Thymus (tissue), 14 donors: ENCODE results near the gene ZNF324. TPM values are rescaled to one million over a fixed set of nuclear protein-coding genes. Genes with fewer than 3 reads are reported as not detected.
"Not testable (repeated sequence)": the region's sequence is repeated elsewhere in the genome, so short reads cannot be mapped to it uniquely, and the experiment has no call there.

ENCODE experiments used
- DNase-seq, 9 donors: peaks; one replicate each; pipeline ENCODE4 v3.0.0-alpha.2; 2013; ENCODE audit warnings: low spot score in 9 of 9, low read depth in 6 of 9, missing footprints in 1 of 9
- H3K27ac ChIP-seq, 2 donors: one replicate each; pipeline ENCODE4 v1.5.1; 2013; ENCODE audit warnings: control low read depth in 1 of 2, low read depth in 1 of 2, low read length in 1 of 2, mild to moderate bottlenecking in 1 of 2, moderate library complexity in 1 of 2
- H3K27me3 ChIP-seq, 2 donors: one replicate each; pipeline ENCODE4 v1.5.1; 2013; ENCODE audit warnings: low read length in 1 of 2; ENCODE audit not compliant: control insufficient read depth in 2 of 2, insufficient read depth in 1 of 2
- H3K36me3 ChIP-seq, 2 donors: one replicate each; pipeline ENCODE4 v1.5.1; 2013; ENCODE audit warnings: low read length in 1 of 2, mild to moderate bottlenecking in 1 of 2, moderate library complexity in 1 of 2; ENCODE audit not compliant: control insufficient read depth in 2 of 2, insufficient read depth in 2 of 2
- H3K4me1 ChIP-seq, 2 donors: one replicate each; pipeline ENCODE4 v1.5.1; 2013; ENCODE audit warnings: low read length in 2 of 2; ENCODE audit not compliant: control insufficient read depth in 2 of 2, insufficient read depth in 2 of 2
- H3K4me3 ChIP-seq, 2 donors: one replicate each; pipeline ENCODE4 v1.5.1; 2013; ENCODE audit warnings: low read length in 2 of 2, control low read depth in 1 of 2, mild to moderate bottlenecking in 1 of 2
- H3K9me3 ChIP-seq, 2 donors: one replicate each; pipeline ENCODE4 v1.5.1; 2013; ENCODE audit warnings: low read length in 1 of 2, mild to moderate bottlenecking in 1 of 2; ENCODE audit not compliant: control insufficient read depth in 2 of 2, insufficient read depth in 1 of 2
- WGBS: extraction: QIAGEN DNeasy Blood & Tissue Kit; methylation state at CpG from one replicate; pipeline ENCODE4 v1.1.7; 2013; 5-methylcytosine and 5-hydroxymethylcytosine counted together
- long read RNA-seq, 10 donors: transcript quantifications; one replicate each; lab custom pipeline, GENCODE V29; 2026
- polyA plus RNA-seq: library from polyadenylated mRNA; stranded (reverse); fragments of 200-250 nt; gene quantifications from one replicate; pipeline ENCODE4 v1.2.3, GENCODE V29; 2013
- total RNA-seq: library from RNA; stranded (reverse); fragments of 120-200 nt; gene quantifications from one replicate; pipeline ENCODE4 v1.2.4, GENCODE V29; 2013
- donor health status: healthy.

Gene ZNF324
- total RNA-seq (10.9 TPM), polyA plus RNA-seq (5.6 TPM)
- long read RNA-seq, donor 1, partial matches to known transcripts: 0 of 1 reads
- long read RNA-seq, donor 1, other reads (novel, unspliced or antisense): 0 of 1 reads
- long read RNA-seq, donor 2, transcript ZNF324-201 (4 exons, 3,000 nt): major isoform, 7 of 26 reads
- long read RNA-seq, donor 2, partial matches to known transcripts: 19 of 26 reads
- long read RNA-seq, donor 2, other reads (novel, unspliced or antisense): 0 of 26 reads
- long read RNA-seq, donor 3, partial matches to known transcripts: 0 of 3 reads
- long read RNA-seq, donor 3, other reads (novel, unspliced or antisense): 0 of 3 reads
- long read RNA-seq, donor 4, partial matches to known transcripts: 0 of 1 reads
- long read RNA-seq, donor 4, other reads (novel, unspliced or antisense): 0 of 1 reads
- long read RNA-seq, donor 5, partial matches to known transcripts: 5 of 8 reads
- long read RNA-seq, donor 5, other reads (novel, unspliced or antisense): 0 of 8 reads
- long read RNA-seq, donor 6, partial matches to known transcripts: 0 of 3 reads
- long read RNA-seq, donor 6, other reads (novel, unspliced or antisense): 0 of 3 reads
- long read RNA-seq, donor 7, partial matches to known transcripts: 0 of 2 reads
- long read RNA-seq, donor 7, other reads (novel, unspliced or antisense): 0 of 2 reads
- long read RNA-seq, donor 8: 0 reads
- long read RNA-seq, donor 9, partial matches to known transcripts: 0 of 1 reads
- long read RNA-seq, donor 9, other reads (novel, unspliced or antisense): 0 of 1 reads
- long read RNA-seq, donor 10: 0 reads

GRCh38 chr19:58466760-58467589, at the start of gene ZNF324:
Gene ZNF324, plus strand, starts transcription at chr19:58467080. Its CDS starts 2,106 bp downstream, at chr19:58469186.
- DNase-seq: peak; percentile 89 to 98 (median 94)
- H3K9me3 ChIP-seq: no peaks in the 10 kb centered on the region
- H3K27ac ChIP-seq: peak within 1 kb of the TSS; percentile 24 to 53
- H3K36me3 ChIP-seq: peaks cover 14 to 23% of the 10 kb centered on the region in 2 donors
- H3K27me3 ChIP-seq: peaks cover 7 to 14% of the 10 kb centered on the region in 2 donors
- peaks cover 0 to 14% of the 10 kb centered on the region in 2 donors for H3K4me1 ChIP-seq
- H3K4me3 ChIP-seq: peak within 1 kb of the TSS; percentile 61 to 89
- under 1% methylated on average over 92 of the region's 92 CpGs for WGBS

GRCh38 chr19:58428617-58429016, 38.3 kb upstream of the ZNF324 start:
- Histone ChIP-seq H3K36me3 (peaks cover 0 to 2% of the 10 kb centered on the region in 2 donors), H3K4me1 (no peaks in the 10 kb centered on the region), H3K9me3 (peaks cover 5 to 52% of the 10 kb centered on the region in 2 donors), H3K27me3 (no peaks in the 10 kb centered on the region), H3K4me3 (no peak overlapping the region), H3K27ac (no peak overlapping the region)
- 69% methylated on average over 1 of the region's 1 CpG for whole genome bisulfite sequencing
- no peak for DNase-seq

GRCh38 chr19:58429745-58430144, 37.1 kb upstream of the ZNF324 start:
- peaks cover 12 to 63% of the 10 kb centered on the region in 2 donors for H3K9me3 ChIP-seq
- H3K27me3 ChIP-seq: no peaks in the 10 kb centered on the region
- DNase-seq: no peak
- no peak overlapping the region for H3K4me3 ChIP-seq
- peaks cover 10 to 12% of the 10 kb centered on the region in 2 donors for H3K36me3 ChIP-seq
- H3K4me1 ChIP-seq: no peaks in the 10 kb centered on the region
- no peak overlapping the region for H3K27ac ChIP-seq

GRCh38 chr19:58434217-58434616, 32.7 kb upstream of the ZNF324 start:
- H3K27me3 ChIP-seq: no peaks in the 10 kb centered on the region
- no peak for DNase-seq
- H3K9me3 ChIP-seq: peaks cover 11 to 67% of the 10 kb centered on the region in 2 donors
- no peak overlapping the region for H3K27ac ChIP-seq
- H3K36me3 ChIP-seq: peaks cover 13 to 21% of the 10 kb centered on the region in 2 donors
- 100% methylated on average over 2 of the region's 2 CpGs for WGBS
- H3K4me3 ChIP-seq: no peak overlapping the region
- H3K4me1 ChIP-seq: peaks cover 0 to under 1% of the 10 kb centered on the region in 2 donors

DNA sequence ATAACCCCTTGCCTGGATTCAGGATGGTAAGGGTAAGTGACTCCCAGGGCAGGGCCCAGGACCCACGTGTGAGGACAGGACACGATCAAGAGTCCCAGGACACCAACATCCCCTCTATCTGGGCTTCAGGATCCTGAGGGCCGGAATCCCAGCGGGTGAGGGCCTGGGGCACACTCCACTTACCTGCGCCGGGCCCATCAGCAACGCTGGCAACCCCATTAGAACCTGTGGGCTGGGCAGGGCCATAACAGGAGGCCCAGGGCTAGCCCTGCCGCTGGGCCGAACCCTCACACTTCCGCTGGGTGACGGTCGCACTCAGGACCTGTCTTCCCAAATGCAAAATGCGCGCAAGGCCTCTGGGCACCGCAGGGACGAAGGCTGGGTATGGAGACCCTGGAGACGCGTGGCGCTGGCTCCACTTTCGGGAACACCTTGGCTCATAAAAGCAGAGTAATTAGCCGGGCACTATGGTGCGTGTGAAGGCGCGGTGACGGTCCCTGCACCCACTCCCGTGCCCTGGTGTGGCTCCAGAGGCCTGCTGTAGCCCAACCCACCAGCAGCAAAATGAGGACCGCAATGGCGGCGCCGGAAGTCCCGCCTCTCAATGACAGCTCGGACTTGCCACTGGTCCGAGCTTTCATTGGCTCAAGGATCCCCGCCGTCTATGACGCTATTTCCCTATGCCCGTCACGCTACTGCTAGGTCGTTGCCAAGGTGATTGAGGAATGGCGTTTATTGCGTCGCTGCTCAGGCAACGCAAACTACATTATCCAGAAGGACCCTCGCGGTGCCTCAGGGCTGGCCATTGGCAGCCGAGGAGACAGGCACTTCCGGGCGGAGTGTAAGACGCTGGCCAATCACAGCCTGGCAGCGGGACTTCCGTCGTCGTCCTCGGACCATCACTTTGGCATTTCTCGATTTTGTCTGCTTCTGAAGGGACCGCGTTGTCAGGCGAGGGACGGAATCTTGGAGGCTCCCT, 27.0 kb upstream of the ZNF324 start, which contains the start of gene ZNF132:
TSS of gene ZNF132 (minus strand) at position 578 of the 979 bp plus-strand sequence. CDS start at position 246, 332 bp downstream.
- Histone ChIP-seq H3K4me1 (peaks cover 6 to 13% of the 10 kb centered on the region in 2 donors), H3K9me3 (peaks cover 3 to 42% of the 10 kb centered on the region in 2 donors), H3K27me3 (peaks cover 5% of the 10 kb centered on the region in 2 donors), H3K4me3 (peak within 1 kb of the TSS; percentile 52 to 59), H3K27ac (peak within 1 kb of the TSS; percentile 59 to 83), H3K36me3 (peaks cover 1 to 8% of the 10 kb centered on the region in 2 donors)
- WGBS: 8% methylated on average over 59 of the region's 59 CpGs
- peak; percentile 89 to 98 (median 94) for DNase-seq

DNA sequence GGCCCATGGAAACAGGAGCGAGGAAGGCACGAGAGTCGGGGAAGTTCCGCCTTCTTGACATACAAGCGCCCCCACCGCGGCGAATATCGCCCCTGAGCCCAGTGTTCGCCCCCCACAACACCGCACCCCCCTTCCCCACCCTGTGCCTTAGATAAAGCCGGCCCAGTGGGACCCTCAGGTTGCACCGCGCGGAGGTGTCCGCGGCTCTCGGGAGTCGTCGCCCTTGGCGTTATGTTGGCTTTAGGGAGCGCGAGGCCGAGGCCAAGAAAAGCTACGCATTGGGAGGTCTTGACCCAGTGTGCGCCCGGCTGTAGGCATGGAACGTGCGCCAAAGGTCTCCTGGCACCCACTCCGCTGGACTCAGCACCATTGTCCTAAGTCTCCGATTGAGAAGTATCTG, 26.3 kb upstream of the ZNF324 start:
- Histone ChIP-seq H3K4me3 (peak overlapping the region; percentile 52 to 59), H3K36me3 (peaks cover 0 to 3% of the 10 kb centered on the region in 2 donors), H3K9me3 (peaks cover 3 to 37% of the 10 kb centered on the region in 2 donors), H3K4me1 (peaks cover 6 to 13% of the 10 kb centered on the region in 2 donors), H3K27me3 (peaks cover 5% of the 10 kb centered on the region in 2 donors), H3K27ac (peak overlapping the region; percentile 59 to 83)
- DNase-seq: no peak
- 19% methylated on average over 31 of the region's 31 CpGs for WGBS

GRCh38 chr19:58442986-58443385, 23.9 kb upstream of the ZNF324 start:
- peaks cover 6 to 13% of the 10 kb centered on the region in 2 donors for H3K4me1 ChIP-seq
- not testable (repeated sequence) for H3K27me3 ChIP-seq, DNase-seq, H3K36me3 ChIP-seq, H3K27ac ChIP-seq, H3K4me3 ChIP-seq
- peaks cover 3 to 29% of the 10 kb centered on the region in 2 donors for H3K9me3 ChIP-seq
- 96% methylated on average over 7 of the region's 7 CpGs for WGBS

DNA sequence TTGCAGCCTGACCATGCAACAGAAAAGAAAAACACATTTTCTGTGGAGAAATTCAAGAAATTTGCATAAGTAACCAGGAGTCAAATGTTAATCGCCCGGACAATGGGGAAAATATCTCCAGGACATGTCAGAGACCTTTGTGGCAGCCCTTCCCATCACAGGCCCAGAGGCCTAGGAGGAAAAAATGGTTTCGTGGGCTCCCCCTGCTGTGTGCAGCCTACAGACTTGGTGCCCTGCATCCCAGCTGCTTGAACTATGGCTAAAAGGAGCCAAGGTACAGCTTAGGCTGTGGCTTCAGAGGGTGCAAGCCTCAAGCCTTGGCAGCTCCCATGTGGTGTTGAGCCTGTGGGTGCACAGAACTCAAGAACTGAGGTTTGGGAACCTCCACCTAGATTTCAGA, 18.0 kb upstream of the ZNF324 start:
- not testable (repeated sequence) for H3K4me1 ChIP-seq, H3K4me3 ChIP-seq, H3K27me3 ChIP-seq, H3K36me3 ChIP-seq, H3K27ac ChIP-seq, DNase-seq
- peaks cover 4 to 12% of the 10 kb centered on the region in 2 donors for H3K9me3 ChIP-seq
- 79% methylated on average over 3 of the region's 3 CpGs for WGBS
